HepG2 (cell line): ENCODE results near the gene ANKDD1A. TPM values are rescaled to one million over a fixed set of nuclear protein-coding genes. Genes with fewer than 3 reads are reported as not detected.

ENCODE experiments used
- ATAC-seq: fragments of 200-7000 bp; cut with Tn5 transposase; 3 replicates; pipeline ENCODE4 v1.9.1; 2020; ENCODE audit warnings: mild to moderate bottlenecking, moderate library complexity
- BruUV-seq: library from RNA; stranded (reverse); fragments of 400-500 nt; replicated peaks from 2 replicates; lab custom pipeline; 2021; lab: Mats Ljungman, UMichigan
- CTCF ChIA-PET: fragments of 300-600 bp; formaldehyde crosslinking; extraction: SDS; loops from one replicate; lab custom pipeline; 2021; ENCODE audit warnings: low total read pairs, inconsistent platforms, low intra/inter-chr PET ratio; lab: Yijun Ruan, JAX
- POLR2A ChIA-PET: fragments of 350-600 bp; sonication (Branson Sonifier 250); formaldehyde crosslinking; loops from one replicate; lab custom pipeline; 2020; ENCODE audit warnings: antibody characterized with exemption, inconsistent platforms; lab: Yijun Ruan, JAX
- DNase-seq: peaks from one replicate; pipeline ENCODE4 v3.0.0-alpha.2; 2015; ENCODE audit warnings: low spot score
- FAIRE-seq: peaks from 3 replicates; lab custom pipeline; 2011; peaks lifted over from hg19 to GRCh38; lab: Jason Lieb, UNC
- H2AFZ ChIP-seq: one replicate; pipeline ENCODE4 v1.6.1; 2011; ENCODE audit warnings: low read length, inconsistent platforms
- H3K27ac ChIP-seq: fragments of 300-600 bp; 3 replicates; pipeline ENCODE4 v1.8.0; 2011; ENCODE audit warnings: mixed run types, mild to moderate bottlenecking, mixed read lengths, low read length, inconsistent platforms; ENCODE audit not compliant: insufficient read depth; ENCODE audit errors: extremely low read length
- H3K27me3 ChIP-seq, 2 experiments: fragments of 200-600 bp in 1 of 2; 2 replicates in 1 of 2; 3 replicates in 1 of 2; pipeline versions ENCODE4 v1.6.0 to v1.8.0; 2011; ENCODE audit warnings: low read length in 2 of 2, mild to moderate bottlenecking in 2 of 2, moderate library complexity in 2 of 2, inconsistent platforms in 1 of 2; ENCODE audit not compliant: insufficient read depth in 2 of 2, control insufficient read depth in 1 of 2
- H3K36me3 ChIP-seq, 2 experiments: fragments of 200-600 bp in 1 of 2; replicated peaks in 1 of 2; 2 replicates in 1 of 2; 3 replicates in 1 of 2; pipeline versions ENCODE4 v1.5.1 to v1.8.0; 2011; ENCODE audit warnings: low read length in 2 of 2, inconsistent platforms in 1 of 2; ENCODE audit not compliant: insufficient read depth in 2 of 2, control insufficient read depth in 1 of 2
- H3K4me1 ChIP-seq: 2 replicates; pipeline ENCODE4 v1.5.1; 2012; ENCODE audit warnings: low read length, inconsistent platforms; ENCODE audit not compliant: insufficient read depth
- H3K4me2 ChIP-seq: 2 replicates; pipeline ENCODE4 v1.6.0; 2011; ENCODE audit warnings: low read depth, low read length, inconsistent platforms
- H3K4me3 ChIP-seq, 3 experiments: fragments of 200-600 bp in 1 of 3; sonication (generic), shearing (Covaris generic) in 1 of 3; replicated peaks in 1 of 3; 2 replicates each; pipeline ENCODE4 v1.5.1; 2011 to 2016; ENCODE audit warnings: low read length in 3 of 3, inconsistent platforms in 2 of 3, low read depth in 2 of 3, mild to moderate bottlenecking in 2 of 3, control low read depth in 1 of 3, mixed read lengths in 1 of 3; ENCODE audit not compliant: insufficient read depth in 1 of 3
- H3K79me2 ChIP-seq: one replicate; pipeline ENCODE4 v1.6.1; 2011; ENCODE audit warnings: low read length, inconsistent platforms; ENCODE audit not compliant: insufficient read depth
- H3K9ac ChIP-seq: 2 replicates; pipeline ENCODE4 v1.6.0; 2011; ENCODE audit warnings: mild to moderate bottlenecking, low read depth, low read length, inconsistent platforms; ENCODE audit not compliant: insufficient read depth
- H3K9me3 ChIP-seq: 2 replicates; pipeline ENCODE4 v1.5.1; 2012; ENCODE audit warnings: mild to moderate bottlenecking, low read length
- H4K20me1 ChIP-seq: 2 replicates; pipeline ENCODE4 v1.6.0; 2011; ENCODE audit warnings: inconsistent platforms, mild to moderate bottlenecking, low read length, moderate library complexity; ENCODE audit not compliant: insufficient read depth
- FOSL2 ChIP-seq: sonication (generic); formaldehyde crosslinking; IDR thresholded peaks from 2 replicates; pipeline ENCODE4 v1.4.0; 2020; ENCODE audit warnings: missing genetic modification reagents
- GABPB1 ChIP-seq: IDR thresholded peaks from 2 replicates; pipeline ENCODE4 v1.6.1; 2016; ENCODE audit warnings: mild to moderate bottlenecking, missing genetic modification reagents, moderate library complexity, missing compliant biosample characterization
- GATAD1 ChIP-seq: IDR thresholded peaks from 2 replicates; pipeline ENCODE4 v1.6.1; 2016; ENCODE audit warnings: missing genetic modification reagents, missing compliant biosample characterization
- HNF1B ChIP-seq: sonication (generic); formaldehyde crosslinking; IDR thresholded peaks from 2 replicates; pipeline ENCODE4 v1.5.1; 2020; ENCODE audit warnings: mild to moderate bottlenecking, moderate library complexity, missing genetic modification reagents
- KDM2A ChIP-seq: sonication (generic); formaldehyde crosslinking; IDR thresholded peaks from 2 replicates; pipeline ENCODE4 v1.4.0; 2020; ENCODE audit warnings: low read depth, missing genetic modification reagents, borderline replicate concordance
- KLF16 ChIP-seq, 2 experiments: sonication (generic) in 1 of 2; formaldehyde crosslinking in 1 of 2; IDR thresholded peaks; 2 replicates each; pipeline versions ENCODE4 v1.6.1 to v1.8.0; 2016 to 2023; ENCODE audit warnings: missing genetic modification reagents in 2 of 2, missing compliant biosample characterization in 1 of 2
- MEIS1 ChIP-seq: sonication (generic); formaldehyde crosslinking; IDR thresholded peaks from 2 replicates; pipeline ENCODE4 v1.9.0; 2021; ENCODE audit warnings: mild to moderate bottlenecking, missing genetic modification reagents, moderate library complexity, borderline replicate concordance
- NR2F1 ChIP-seq, 2 experiments: fragments of 450-650 bp in 1 of 2; formaldehyde crosslinking in 1 of 2; IDR thresholded peaks; 2 replicates each; pipeline versions ENCODE4 v1.5.0 to v1.6.1; 2016 to 2020; ENCODE audit warnings: mild to moderate bottlenecking in 1 of 2, missing compliant biosample characterization in 1 of 2, missing genetic modification reagents in 1 of 2, moderate library complexity in 1 of 2
- POLR2AphosphoS2 ChIP-seq: IDR thresholded peaks from 2 replicates; pipeline ENCODE4 v1.6.1; 2011; ENCODE audit warnings: low read depth, low read length, improper control_type of control experiment
- RFXAP ChIP-seq: sonication (generic); formaldehyde crosslinking; IDR thresholded peaks from 2 replicates; pipeline ENCODE4 v1.4.0; 2020; ENCODE audit warnings: missing genetic modification reagents, borderline replicate concordance
- SP2 ChIP-seq: sonication (generic); formaldehyde crosslinking; IDR thresholded peaks from 2 replicates; pipeline ENCODE4 v1.5.1; 2020; ENCODE audit warnings: mild to moderate bottlenecking, missing genetic modification reagents
- SPEN ChIP-seq: sonication (generic); formaldehyde crosslinking; IDR thresholded peaks from 2 replicates; pipeline ENCODE4 v1.5.1; 2020; ENCODE audit warnings: low read depth, mild to moderate bottlenecking, missing genetic modification reagents
- TAF1 ChIP-seq: sonication (generic); formaldehyde crosslinking; IDR thresholded peaks from 2 replicates; pipeline ENCODE4 v1.4.0; 2020; ENCODE audit warnings: missing genetic modification reagents
- TOPORS ChIP-seq: sonication (generic); formaldehyde crosslinking; IDR thresholded peaks from 2 replicates; pipeline ENCODE4 v1.8.0; 2023; ENCODE audit warnings: mild to moderate bottlenecking, missing genetic modification reagents
- ZMYM4 ChIP-seq: sonication (generic); formaldehyde crosslinking; IDR thresholded peaks from 2 replicates; pipeline ENCODE4 v1.8.1; 2023; ENCODE audit warnings: mild to moderate bottlenecking, missing genetic modification reagents
- ZNF616 ChIP-seq: sonication (generic); formaldehyde crosslinking; IDR thresholded peaks from 2 replicates; pipeline ENCODE4 v1.5.0; 2020; ENCODE audit warnings: low read depth, mild to moderate bottlenecking, missing genetic modification reagents
- ZNF788 ChIP-seq: sonication (generic); formaldehyde crosslinking; IDR thresholded peaks from 2 replicates; pipeline ENCODE4 v1.5.0; 2020; ENCODE audit warnings: mild to moderate bottlenecking, missing genetic modification reagents, borderline replicate concordance
- WGBS: methylation state at CpG from one replicate; pipeline ENCODE4 v1.1.6; 2017; ENCODE audit warnings: low lambda C conversion rate; 5-methylcytosine and 5-hydroxymethylcytosine counted together
- in situ Hi-C: cut with HindIII; loops from 2 replicates; pipeline ENCODE4 v1.10.0; 2017; ENCODE audit warnings: low pct_unique_long_range_greater_than_20kb; ENCODE audit not compliant: extremely low pct_ligation_motif_present
- intact Hi-C: fragments of 100-400 bp; cut with micrococcal nuclease; formaldehyde crosslinking; loops from one replicate; pipeline ENCODE4 v1.10.0; 2022; ENCODE audit not compliant: unreplicated experiment
- polyA plus RNA-seq, 8 experiments: library from polyadenylated mRNA; depleted of rRNA in 3 of 8; stranded (reverse) in 7 of 8; unstranded in 1 of 8; fragments of >200 nt; fragmentation: Illumina TruSeq in 4 of 8; extraction: Trizol in 4 of 8; gene quantifications; 2 replicates each; pipeline versions ENCODE4 v1.2.1 to v1.2.3, GENCODE V29; 2011 to 2016; ENCODE audit warnings: low read depth in 4 of 8, missing spikeins in 1 of 8, mixed read lengths in 1 of 8; ENCODE audit not compliant: insufficient read depth in 1 of 8
- total RNA-seq, 5 experiments: library from RNA; depleted of rRNA; stranded (reverse); fragments of >200 nt; fragmentation: Illumina TruSeq; extraction: Trizol; gene quantifications; 2 replicates each; pipeline ENCODE4 v1.2.3, GENCODE V29; 2016; ENCODE audit warnings: low read depth in 1 of 5
- TF ChIP-seq, protein P1 (sequence below): sonication (generic); formaldehyde crosslinking; IDR thresholded peaks from 2 replicates; pipeline ENCODE4 v1.4.0; 2020; ENCODE audit warnings: low read depth, missing genetic modification reagents

The ANKDD1A gene
- total and polyA plus RNA-seq, 2 of the 13 experiments (the other 11 are each of a cell fraction or from before 2014, with no cell fraction given) = 0.11 to 0.48 TPM

DNA sequence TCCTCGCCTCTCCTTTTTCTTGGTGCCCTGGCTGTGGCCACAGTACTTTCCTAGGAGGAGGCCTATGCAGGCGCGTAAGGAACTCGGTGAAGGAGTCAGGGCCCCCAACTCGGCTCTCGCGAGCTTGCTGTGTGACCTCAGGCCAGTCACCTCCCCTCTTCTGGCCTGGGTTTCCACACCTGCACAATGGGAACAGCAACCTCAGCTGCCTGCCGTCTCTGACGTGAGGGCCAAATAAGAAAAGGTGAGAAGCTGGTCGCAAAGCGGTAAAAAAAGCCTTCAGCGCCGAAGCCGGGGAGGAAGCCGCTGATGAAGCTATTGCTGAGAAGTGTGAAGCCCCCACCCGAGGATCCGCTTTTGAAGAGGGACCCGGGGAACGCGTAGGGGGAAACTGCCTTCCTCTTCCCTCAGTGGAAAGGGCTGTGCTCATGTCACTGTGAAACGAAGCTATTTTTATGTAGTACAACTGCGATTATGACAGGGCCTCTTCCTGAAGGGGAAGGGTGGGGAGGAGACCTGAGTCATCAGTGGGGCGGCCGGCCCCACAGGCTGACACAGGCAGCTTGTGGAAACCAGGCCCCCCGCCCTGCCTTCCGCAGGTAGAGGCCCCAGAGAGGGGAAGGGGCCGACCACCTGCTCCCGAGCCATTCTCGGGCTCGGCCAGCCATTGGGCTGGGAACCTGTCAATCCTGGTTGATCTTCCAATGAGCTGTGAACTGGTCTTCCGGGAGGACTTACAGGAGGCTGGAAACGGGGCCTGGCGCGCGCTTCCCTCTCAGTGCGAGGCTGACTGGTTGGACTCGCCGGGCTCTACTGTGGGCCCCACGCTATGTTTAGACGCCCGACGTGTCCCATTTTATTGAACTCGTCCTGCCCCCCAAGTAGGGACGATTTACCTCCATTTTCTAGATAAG, 18.0 kb upstream of the ANKDD1A start:
- Histone ChIP-seq H3K27ac (no peak overlapping the region), H3K79me2 (no peaks in the 10 kb centered on the region), H3K36me3 (no peaks in the 10 kb centered on the region), H3K27me3 (peaks cover 0 to 22% of the 10 kb centered on the region in 2 experiments; a peak in 3 of 5 replicates), H3K9me3 (no peaks in the 10 kb centered on the region), H3K9ac (peak overlapping the region; percentile 4; the same call in 1 of the 2 replicates), H3K4me3 (peak overlapping the region in 2 of 3 experiments; percentile 8 to 74; a peak in 2 of 6 replicates), H3K4me2 (peak overlapping the region; percentile 98), H4K20me1 (no peaks in the 10 kb centered on the region), H2AFZ (peak overlapping the region; percentile 8), H3K4me1 (peaks cover 63% of the 10 kb centered on the region)
- intact Hi-C loops (loop anchor here (5.0 kb wide), 1 partner anchor 161 kb away; no protein-coding TSS in a partner anchor), in situ Hi-C loops (no loop called here)
- BruUV-seq = no TSS peak
- ATAC-seq (peak; percentile 74), DNase-seq (peak; percentile 79), FAIRE-seq (no peak)
- ChIA-PET CTCF (no interaction called here), POLR2A (interaction anchor here (0.8 to 1.6 kb wide), 9 partner anchors 10 to 677 kb away, joined by 3 to 8 read pairs (median 4); no protein-coding TSS in a partner anchor)
- 73% methylated on average over 33 of the region's 44 CpGs for WGBS
- TF ChIP-seq NR2F1 (CRISPR knock-in tag; IDR thresholded peaks at IDR 0.05) (no peak), GATAD1 (no peak), TAF1 (CRISPR knock-in tag) (0 out of 2 replicates have a peak, but pooled peaks have one; percentile 3), KDM2A (CRISPR knock-in tag) (peak; percentile 55; the same call in 1 of the 2 replicates), GABPB1 (CRISPR knock-in tag) (peak; percentile 81), FOSL2 (peak; percentile 63; the same call in 1 of the 2 replicates), POLR2AphosphoS2 (no peak), TOPORS (CRISPR knock-in tag) (no peak), ZNF788 (peak; percentile 32; the same call in 1 of the 2 replicates), ZNF616 (CRISPR knock-in tag) (0 out of 2 replicates have a peak, but pooled peaks have one; percentile 27), SP2 (CRISPR knock-in tag) (peak; percentile 92), SPEN (CRISPR knock-in tag) (peak; percentile 41; the same call in 1 of the 2 replicates), KLF16 (CRISPR knock-in tag; IDR thresholded peaks at IDR 0.05) (0 out of 4 replicates have a peak, but pooled peaks of 1 of the 2 experiments have one; percentile 16), ZMYM4 (peak; percentile 60), MEIS1 (CRISPR knock-in tag) (no peak), HNF1B (CRISPR knock-in tag) (no peak), RFXAP (CRISPR knock-in tag) (no peak)
- TF ChIP-seq, protein P1, sequence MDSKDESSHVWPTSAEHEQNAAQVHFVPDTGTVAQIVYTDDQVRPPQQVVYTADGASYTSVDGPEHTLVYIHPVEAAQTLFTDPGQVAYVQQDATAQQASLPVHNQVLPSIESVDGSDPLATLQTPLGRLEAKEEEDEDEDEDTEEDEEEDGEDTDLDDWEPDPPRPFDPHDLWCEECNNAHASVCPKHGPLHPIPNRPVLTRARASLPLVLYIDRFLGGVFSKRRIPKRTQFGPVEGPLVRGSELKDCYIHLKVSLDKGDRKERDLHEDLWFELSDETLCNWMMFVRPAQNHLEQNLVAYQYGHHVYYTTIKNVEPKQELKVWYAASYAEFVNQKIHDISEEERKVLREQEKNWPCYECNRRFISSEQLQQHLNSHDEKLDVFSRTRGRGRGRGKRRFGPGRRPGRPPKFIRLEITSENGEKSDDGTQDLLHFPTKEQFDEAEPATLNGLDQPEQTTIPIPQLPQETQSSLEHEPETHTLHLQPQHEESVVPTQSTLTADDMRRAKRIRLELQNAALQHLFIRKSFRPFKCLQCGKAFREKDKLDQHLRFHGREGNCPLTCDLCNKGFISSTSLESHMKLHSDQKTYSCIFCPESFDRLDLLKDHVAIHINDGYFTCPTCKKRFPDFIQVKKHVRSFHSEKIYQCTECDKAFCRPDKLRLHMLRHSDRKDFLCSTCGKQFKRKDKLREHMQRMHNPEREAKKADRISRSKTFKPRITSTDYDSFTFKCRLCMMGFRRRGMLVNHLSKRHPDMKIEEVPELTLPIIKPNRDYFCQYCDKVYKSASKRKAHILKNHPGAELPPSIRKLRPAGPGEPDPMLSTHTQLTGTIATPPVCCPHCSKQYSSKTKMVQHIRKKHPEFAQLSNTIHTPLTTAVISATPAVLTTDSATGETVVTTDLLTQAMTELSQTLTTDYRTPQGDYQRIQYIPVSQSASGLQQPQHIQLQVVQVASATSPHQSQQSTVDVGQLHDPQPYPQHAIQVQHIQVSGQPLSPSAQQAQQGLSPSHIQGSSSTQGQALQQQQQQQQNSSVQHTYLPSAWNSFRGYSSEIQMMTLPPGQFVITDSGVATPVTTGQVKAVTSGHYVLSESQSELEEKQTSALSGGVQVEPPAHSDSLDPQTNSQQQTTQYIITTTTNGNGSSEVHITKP = 0 out of 2 replicates have a peak, but pooled peaks have one; percentile 32
